ENCODE results near the gene REST. TPM values are rescaled to one million over a fixed set of nuclear protein-coding genes. Genes with fewer than 3 reads are reported as not detected.

REST gene
- total and polyA plus RNA-seq, 2 of the 8 experiments (the other 6 are each of a cell fraction or from before 2014, with no cell fraction given) = 10.2 to 66.3 TPM

GRCh38 chr4:56892691-56893090 lies 15.0 kb upstream of the REST start (continued):
- TF ChIP-seq SP1 (IDR thresholded peaks at IDR 0.05; ENCODE audit: low read depth, low read length) (no peak), ZNF274 (IDR thresholded peaks at IDR 0.05; ENCODE audit: borderline replicate concordance, extremely low read depth, low read length) (no peak), YY1 (IDR thresholded peaks at IDR 0.05; ENCODE audit: low read depth, low read length) (no peak), SAP30 (IDR thresholded peaks at IDR 0.05; ENCODE audit: insufficient read depth, insufficient replicate concordance, low read length) (no peak), CHD7 (IDR thresholded peaks at IDR 0.05; ENCODE audit: insufficient replicate concordance, low read length) (no peak), POLR2A (IDR thresholded peaks at IDR 0.05; ENCODE audit: control extremely low read depth in 1 of 2, low read depth in 2 of 2, low read length in 2 of 2) (no peak), JUN (IDR thresholded peaks at IDR 0.05; ENCODE audit: low read depth, low read length) (no peak), ATF2 (IDR thresholded peaks at IDR 0.05; ENCODE audit: low read length) (no peak)

Measured in H1 (cell line).